Epidermal melanocyte (primary cell): ENCODE measurements around the gene TMEM150B.

Experiments used
- DNase-seq: peaks from one replicate; pipeline ENCODE4 v3.0.0; 2011; ENCODE audit warnings: low spot score; ENCODE audit not compliant: insufficient read length

Gene TMEM150B, protein sequence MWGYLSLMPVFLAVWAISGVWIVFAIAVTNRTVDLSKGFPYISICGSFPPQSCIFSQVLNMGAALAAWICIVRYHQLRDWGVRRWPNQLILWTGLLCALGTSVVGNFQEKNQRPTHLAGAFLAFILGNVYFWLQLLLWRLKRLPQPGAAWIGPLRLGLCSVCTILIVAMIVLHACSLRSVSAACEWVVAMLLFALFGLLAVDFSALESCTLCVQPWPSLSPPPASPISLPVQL

DNA sequence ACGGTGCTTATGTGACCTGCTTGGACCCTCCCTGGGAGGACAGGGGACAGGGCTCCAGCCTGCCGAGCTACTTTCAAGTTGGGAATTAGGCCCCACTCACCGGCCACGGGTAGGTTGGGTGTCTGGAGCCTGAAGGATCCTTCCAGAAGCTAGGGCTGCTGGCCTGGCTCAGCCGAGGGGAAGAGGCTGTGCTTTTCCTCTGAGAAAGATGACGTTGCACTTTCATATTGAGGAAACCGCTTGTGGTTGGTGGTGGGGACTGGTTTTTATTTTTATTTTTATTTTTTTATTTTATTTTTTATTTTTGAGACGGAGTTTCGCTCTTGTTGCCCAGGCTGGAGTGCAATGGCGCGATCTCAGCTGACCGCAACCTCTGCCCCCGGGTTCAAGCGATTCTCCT lies at the start of gene TMEM150B:
Gene TMEM150B (minus strand): TSS at position 170 of the 400 bp plus-strand sequence. CDS start 4,305 bp downstream, outside the sequence.
- no peak for DNase-seq

DNA sequence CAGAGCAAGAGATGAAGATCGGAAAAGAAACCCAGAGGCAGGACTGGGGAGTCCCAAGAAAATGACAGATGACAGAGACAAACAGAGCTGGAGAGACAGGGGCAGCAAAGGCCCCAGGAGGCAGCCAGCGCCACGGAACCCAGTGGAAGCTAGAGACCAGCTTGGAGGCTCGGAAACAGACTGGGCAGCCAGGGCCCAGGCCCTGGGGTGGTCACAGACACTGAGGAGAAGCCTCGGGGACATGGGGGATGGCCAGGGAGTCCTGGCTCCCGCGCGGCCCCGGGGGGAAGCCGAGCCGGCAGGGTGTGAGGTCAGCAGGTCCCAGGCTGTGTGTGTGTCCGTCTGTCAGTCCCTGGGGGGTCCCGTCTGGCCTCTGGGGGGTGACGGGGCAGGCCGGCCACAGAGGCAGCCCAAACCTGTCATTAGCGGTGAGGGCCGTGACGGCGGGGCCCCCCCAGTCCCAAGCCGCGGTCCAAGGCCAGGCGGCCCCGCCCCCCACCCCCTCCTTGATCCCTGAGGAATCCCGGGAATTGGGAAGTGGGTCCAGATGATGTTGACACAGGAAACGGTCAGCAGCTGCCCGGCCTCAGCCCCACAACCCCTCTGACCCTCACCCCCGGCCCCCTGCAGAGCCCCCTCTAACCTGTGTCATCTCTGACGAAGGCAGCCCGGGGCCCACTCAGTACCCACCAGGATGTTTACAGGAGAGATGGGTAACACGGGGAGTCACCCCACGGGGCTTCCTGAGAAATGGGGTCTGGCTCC lies 49.0 kb upstream of the TMEM150B start:
- DNase-seq = no peak

DNA sequence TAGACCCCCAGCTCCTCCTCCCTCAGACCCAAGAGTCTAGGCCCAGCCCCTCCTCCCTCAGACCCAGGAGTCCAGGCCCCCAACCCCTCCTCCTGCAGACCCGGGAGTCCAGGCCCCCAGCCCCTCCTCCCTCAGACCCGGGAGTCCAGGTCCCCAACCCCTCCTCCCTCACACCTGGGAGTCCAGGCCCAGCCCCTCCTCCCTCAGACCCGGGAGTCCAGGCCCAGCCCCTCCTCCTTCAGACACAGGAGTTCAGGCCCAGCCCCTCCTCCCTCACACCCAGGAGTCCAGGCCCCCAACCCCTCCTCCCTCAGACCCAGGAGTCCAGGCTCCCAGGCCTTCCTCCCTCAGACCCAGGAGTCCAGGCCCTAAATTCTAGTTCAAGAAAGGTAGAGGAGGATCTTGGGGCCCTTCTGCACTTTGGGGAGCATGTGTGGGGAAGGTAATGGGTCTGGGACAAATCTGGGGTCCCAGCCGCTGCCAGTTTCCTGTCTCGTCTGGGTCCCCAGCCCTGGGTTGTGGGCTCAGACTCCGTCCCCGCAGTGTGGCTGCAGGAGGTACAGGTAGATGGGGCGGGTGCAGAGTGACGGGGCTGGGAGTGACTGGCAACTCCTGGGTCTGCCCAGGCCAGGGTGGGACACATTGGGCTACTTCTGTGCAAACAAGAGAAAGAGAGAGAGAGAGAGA lies 48.3 kb upstream of the TMEM150B start:
- no peak for DNase-seq

DNA sequence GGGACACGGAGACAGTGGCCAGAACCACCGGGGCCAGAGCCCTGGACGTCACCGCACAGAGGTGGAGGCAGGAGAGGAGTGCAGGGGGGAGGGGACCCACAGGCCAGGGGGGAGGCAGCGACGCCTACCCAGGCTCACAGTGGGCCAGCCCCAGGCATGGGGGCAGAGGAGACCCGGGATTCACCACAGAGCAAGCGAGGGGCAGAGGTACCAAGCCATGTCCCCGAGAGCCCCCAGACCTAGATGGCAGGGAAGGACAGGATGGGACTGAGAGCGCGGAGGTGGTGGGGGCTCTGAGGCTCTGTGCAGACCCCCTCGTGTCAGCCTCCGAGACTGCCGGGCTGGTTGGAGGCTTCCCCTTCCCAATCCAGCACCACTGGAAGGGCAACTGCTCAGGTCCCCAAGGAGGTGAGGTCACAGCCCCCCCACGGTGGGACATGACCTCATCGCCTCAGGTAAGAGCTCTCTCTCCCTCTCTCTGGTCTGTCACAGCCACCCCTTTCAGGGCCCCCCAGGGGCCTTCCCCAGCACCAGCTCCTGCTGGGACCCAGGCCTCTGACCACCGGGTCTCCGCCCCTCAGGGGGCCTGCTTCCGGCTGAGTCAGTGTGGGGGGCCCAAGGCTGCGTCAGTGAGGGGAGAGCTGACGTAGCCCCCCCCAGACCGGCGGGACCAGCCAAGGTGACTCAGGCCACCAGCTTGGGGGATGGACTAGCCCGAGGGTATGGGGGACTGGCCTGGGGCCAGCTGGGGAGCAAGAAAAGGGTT lies 47.4 kb upstream of the TMEM150B start:
- no peak for DNase-seq

DNA sequence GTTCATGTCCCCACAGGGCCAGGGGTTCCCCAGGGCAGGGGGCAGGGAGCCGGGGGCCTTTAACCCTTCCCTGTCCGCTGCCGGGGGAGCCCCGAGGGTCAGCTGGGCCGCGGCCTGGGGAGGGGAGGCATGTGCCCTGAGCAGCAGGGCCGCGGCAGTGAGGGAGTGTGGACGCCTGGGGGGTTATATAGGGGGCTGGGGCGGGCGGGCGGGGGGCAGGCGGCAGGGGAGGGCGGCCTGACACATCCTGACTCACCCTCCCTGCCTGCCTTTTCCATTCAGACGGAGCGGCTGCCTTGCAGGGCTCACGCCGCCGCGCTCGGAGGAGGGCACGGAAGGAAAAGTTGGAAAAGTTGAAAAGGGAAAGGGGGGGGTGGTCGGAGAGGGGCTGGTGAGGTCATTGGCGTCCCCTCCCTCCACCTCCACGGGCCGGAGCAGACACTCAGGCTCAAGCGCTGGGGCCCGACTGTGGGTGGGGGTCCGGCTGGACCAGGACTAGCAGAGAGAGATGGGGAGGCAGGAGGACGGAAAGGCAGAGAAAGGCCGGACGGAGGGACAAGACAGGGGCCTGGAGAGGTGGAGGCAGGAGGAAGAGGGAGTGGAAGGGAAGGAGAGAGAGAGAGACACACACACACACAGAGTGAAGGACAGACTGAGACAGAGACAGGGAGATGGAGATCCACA lies 45.3 kb upstream of the TMEM150B start, which contains the start of gene IL11:
Gene IL11 (minus strand): TSS at position 159 of the 684 bp plus-strand sequence. CDS start 153 bp downstream, at position 6.
- DNase-seq = no peak

DNA sequence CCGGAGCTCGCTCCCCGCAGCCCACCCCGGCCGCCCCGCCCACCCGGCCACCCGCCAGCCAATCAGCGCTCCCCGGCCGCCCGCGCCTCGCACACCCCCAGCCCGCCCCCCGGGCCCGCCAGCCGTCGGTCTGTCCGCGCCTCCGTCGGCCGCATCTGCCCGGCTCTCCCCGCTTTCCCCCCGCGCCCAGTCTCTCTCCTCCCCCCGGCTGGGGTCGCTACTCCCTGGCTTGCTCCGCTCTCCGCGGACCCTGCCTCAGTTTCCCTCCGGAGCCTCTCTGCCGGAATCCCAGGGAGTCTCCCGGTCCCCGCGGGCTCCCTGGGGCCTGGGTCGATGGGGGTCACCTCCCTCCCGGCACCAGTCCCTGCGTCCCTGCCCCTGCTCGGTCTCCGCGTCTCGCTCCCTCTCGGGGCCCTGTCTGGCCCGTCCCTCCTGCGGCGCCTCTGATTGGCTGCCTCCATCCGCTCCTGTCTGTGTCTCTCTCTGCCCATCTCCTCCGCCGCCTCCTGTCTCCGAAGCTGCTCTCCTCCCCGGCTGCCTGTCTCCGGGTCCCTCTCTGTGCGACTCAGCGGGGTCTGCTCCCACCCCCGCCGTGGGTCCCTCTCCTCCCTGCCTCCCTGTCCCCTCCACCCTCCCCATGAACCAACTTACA lies 44.6 kb upstream of the TMEM150B start:
- peak; percentile 96 for DNase-seq

DNA sequence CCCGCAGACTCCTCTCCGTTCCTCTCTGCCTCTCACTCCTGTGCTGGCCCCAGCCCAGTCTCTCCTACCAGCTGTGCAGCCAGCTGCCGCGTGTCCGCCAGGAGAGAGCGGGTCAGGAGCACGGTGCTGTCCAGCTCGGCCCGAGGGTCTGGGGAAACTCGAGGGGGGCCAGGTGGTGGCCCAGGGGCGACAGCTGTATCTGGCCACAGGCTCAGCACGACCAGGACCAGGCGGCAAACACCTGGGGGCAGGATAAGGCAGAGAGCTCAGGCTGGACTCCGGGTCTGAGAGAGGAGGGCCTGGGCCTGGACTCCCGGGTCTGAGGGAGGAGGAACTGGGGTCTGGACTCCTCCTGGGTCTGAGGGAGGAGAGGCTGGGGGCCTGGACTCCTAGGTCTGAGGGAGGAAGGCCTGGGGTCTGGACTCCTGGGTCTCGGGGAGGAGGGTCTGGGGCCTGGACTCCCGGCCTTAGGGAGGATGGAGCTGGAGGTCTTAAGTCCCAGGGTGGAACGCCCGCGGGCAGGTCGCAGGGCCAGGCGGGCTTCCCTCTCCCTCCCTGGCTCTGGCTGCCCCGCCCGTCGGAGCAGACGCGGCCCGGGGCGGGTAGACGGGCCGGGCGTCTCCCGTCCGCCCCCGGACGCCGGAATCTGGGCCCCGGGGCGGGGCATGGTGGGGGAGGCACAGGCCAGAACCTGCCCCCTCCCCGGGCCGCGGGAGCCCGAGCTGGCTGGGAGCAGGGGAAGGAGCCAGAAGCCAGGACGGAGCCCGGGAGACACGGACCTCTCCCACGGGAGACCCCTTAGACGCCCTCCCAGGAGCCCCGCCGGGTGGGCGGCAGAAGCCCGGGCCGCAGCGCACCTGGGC lies 43.8 kb upstream of the TMEM150B start:
- DNase-seq = no peak

DNA sequence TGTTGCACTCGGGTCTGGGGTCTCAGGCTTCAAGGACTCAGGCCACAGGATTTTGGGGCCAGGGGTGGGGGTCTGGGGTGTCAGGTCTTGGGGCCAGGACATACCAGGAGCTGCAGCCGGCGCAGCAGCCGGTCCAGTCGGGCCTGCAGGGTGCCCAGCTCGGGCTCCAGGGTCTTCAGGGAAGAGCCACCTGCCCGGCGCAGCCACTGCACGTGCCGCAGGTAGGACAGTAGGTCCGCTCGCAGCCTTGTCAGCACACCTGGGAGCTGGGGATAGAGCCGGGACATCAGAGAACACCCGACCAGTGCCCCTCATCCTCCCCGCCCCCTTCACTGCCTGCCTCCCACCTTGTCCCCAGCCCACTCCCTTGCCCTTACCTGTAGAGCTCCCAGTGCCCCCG lies 43.0 kb upstream of the TMEM150B start:
- DNase-seq = no peak

DNA sequence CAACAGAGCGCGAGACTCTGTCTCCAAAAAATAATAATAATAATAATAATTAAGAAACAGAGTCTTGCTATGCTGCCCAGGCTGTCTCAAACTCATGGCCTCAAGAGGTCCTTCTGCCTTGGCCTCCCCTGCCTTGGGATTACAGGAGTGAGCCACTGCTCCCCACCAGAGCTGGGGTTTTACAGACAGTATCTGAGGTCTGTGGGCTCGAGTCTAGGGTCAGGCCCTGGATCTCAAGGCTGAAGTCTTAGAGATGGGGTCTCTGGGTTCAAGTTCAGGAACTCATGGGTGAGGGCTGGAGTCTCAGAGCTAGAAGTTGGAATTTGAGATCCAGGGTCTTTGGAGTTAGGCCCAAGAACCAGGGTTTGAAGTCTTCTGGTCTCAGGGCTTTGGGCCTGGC lies 41.6 kb upstream of the TMEM150B start:
- no peak for DNase-seq

DNA sequence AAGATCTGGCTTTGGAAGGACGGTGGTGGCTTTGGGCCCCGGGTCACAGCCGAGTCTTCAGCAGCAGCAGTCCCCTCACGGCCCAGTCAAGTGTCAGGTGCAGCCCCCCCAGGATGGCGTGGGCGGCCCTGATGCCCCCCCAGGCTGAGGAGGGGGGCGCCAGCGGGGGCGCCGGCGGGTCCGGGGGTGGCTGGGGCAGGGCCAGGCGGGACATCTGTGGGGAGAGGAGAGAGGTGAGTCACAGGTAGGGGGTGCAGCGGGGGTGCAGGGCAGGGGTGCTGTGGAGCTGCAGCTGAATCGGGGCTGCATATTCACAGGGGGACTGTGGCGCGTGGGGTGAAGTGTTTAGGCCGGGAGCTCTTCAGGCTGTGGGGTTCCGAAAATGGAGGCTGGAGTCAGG lies 40.8 kb upstream of the TMEM150B start:
- DNase-seq = no peak

DNA sequence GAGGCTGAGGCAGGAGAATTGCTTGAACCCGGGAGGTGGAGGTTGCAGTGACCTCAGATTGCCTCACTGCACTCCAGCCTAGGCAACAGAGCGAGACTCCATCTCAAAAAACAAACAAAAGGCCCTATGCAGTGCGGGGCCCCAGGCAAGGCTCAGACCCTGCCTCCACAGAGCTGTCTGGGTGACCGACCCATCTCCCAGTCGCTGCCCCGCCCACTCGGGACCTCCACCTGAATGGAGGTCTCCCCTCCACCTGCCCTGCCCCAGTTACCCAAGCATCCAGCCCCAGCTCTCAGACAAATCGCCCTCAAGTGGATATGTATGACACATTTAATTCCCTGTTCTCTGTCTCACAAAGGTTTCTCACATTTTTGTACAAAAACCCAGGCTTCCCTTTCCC lies 40.1 kb upstream of the TMEM150B start:
- no peak for DNase-seq

DNA sequence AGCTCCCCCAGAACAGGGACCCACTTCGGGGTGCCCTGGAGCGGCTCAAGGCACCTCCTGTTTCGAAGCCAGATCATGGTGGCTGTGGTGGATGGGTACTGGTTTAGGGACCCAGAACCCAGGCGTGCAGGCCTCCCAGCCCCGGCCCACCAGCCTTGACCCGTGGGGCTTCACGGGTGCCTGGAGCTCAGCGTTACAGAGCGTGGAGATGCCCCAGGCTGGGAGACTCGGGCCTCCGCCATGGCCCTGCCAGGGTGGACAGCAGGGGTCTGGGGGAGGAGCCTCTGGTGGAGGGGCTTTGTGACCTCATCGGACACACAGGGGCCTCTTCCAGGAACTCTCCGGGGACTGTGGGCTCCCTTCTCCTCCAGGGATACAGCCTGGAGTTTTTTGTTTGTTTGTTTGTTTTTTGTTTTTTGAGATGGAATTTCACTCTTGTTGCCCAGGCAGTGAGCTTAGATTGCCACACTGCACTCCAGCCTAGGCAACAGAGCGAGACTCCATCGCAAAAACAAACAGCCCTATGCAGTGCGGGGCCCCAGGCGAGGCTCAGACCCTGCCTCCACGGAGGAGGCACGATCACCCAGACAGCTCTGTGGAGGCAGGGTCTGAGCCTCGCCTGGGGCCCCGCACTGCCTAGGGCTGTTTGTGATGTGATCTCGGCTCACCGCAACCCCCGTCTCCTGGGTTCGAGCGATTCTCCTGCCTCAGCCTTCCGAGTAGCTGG lies 38.0 kb upstream of the TMEM150B start, which contains the start of gene GARIN5B:
Gene GARIN5B (minus strand): TSS at position 271 of the 727 bp plus-strand sequence. CDS start 194 bp downstream, at position 77.
- DNase-seq = no peak

DNA sequence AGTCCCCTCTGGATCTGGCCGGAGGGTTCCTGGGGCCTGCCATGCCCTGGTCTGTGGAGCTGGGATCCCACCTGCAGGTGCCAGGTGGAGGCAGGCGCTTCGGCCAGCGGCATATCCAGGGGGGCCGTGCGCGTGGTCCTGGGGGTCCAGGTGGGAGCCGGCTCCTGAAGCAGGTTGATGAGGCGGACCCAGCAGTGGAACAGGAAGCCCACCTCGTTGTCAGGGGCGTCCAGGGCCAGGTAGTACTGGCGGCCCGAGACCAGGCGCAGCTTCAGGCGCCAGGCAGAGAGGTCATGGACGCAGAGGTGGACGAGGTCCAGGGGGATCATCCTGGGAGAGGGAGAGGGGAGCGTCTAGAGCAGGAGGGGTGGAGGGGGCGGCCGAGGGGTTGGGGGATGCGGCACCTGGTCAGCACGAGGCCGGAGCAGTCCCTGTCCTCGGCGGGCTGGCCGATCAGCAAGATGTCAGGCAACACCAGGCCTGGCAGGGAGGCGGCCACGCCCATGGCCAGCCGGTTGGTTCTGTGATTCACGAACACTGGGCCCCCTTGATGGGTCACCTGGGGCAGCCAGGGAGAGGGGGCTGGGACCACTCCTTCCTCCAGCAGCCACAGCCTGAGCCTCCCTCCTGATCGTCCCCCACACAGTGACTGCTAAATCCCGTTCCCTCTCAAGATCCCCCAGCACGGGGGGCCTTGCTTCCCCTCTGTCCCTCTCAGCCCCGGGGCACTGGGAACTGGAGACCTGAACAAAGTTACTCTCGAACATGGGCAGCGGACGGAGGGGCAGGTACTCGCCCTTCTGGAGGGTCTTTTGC lies 37.2 kb upstream of the TMEM150B start:
- DNase-seq = no peak

DNA sequence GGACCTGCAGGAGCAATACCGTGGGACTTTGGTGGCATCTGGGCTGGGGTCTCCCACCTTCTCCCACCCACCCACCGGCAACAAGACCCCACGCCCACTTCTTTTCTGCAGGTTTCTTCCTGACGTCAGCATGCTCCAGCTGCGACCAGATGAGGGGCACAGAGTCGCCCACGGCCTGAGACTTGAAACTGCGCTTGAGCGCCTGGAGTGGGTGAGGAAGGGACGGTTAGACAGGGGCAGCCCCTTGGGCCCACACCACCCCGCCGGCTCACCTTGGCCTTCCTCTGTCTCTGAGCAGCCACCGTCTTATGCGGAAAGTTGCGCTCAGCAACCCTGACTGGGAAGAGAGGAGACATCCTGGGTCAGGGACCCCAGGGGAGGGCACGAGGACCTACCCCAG lies 35.8 kb upstream of the TMEM150B start:
- no peak for DNase-seq

DNA sequence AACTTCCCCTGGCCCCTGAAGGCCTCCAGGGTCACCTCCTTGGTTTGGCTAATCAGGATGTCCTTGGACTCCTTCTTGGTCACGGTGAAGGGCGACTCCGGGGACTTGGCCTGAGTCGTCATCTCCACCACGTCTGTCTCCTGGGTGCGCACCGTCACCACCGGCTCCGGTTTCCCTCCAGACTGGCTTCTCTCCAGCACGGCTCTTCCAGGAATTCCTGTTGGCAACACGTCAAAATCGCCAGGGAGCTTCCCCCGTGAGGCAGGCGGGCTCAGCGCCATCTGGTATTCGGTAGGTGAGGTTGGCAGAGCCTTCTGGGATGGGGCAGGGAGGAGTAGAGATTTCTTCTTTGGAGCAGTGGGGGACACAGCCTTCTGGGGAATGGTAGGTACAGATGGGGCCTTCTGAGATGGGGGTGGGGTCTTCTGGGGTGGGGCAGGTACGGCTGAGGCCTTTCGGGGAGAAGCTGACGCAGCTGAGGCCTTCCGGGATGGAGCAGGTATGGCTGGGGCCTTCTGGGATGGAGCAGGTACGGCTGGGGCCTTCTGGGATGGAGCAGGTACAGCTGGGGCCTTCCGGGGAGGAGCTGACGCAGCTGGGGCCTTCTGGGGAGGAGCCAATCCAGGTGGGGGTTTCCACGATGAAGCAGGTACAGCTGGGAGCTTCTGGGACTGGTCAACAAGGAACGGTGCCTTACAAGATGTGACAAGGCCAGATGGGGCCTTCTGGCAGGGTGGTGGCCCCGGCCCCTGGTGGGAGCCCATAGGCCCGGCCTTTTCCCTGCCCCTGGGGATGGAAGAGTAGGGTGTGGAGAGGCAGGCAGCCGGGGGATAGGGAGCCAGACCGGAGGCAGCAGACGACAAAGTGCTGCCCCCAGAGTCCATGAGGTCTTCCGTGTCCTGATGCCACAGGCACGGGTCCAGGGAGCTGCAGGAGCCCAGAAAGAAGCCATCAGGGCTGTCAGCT lies 34.1 kb upstream of the TMEM150B start:
- DNase-seq = no peak

DNA sequence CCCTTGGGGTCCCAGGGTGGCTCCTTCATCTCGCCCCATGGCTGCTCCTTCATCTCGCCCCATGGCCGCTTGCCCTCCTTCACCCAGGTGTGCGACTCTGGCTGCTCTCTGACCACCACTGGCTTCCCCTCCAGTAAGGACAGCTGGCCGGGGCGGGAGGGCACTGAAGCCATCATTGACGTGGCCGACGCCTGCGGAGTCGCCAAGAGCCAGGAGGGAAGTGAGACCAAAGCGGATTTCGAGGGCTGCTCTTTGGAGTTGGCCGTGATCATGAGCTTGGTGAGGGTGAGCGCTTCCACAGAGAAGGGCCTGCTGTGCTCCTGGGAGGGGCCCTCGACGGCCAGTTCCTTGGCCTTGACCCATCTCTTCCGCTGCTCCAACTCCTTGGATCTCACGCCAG lies 33.4 kb upstream of the TMEM150B start:
- no peak for DNase-seq
